ENCODE results near the gene RBM22. TPM values are rescaled to one million over a fixed set of nuclear protein-coding genes. Genes with fewer than 3 reads are reported as not detected.

Gene RBM22
- total RNA-seq (2022; extraction: Qiagen RNA extraction; ENCODE audit: low read depth) = 50.5 to 54.8 TPM (median 53.2 TPM) in 5 replicates

GRCh38 chr5:150700594-150701377, at the start of gene RBM22:
Gene RBM22 (minus strand): TSS chr5:150701062. CDS start chr5:150700985, 77 bp downstream.

GRCh38 chr5:150661086-150661485, 39.8 kb downstream of the RBM22 start, which contains the start of gene MYOZ3:
Gene MYOZ3 (plus strand): TSS chr5:150661251. CDS start chr5:150662942, 1,691 bp downstream.

Other genes starting within 250 kb of the RBM22 start
- 57.1 to 74.3 TPM (median 66.3 TPM) in 5 replicates for gene NDST1, start 192.9 kb downstream of the RBM22 start, total RNA-seq (2022; extraction: Qiagen RNA extraction; ENCODE audit: low read depth)
- gene SYNPO, start 60.4 kb downstream of the RBM22 start, total RNA-seq (2022; extraction: Qiagen RNA extraction; ENCODE audit: low read depth) = 28.1 to 34.7 TPM (median 30.7 TPM) in 5 replicates
- 0.03 to 0.29 TPM (median 0.10 TPM) in 3 of 5 replicates, not detected in the others for gene MYOZ3, start 39.8 kb downstream of the RBM22 start, total RNA-seq (2022; extraction: Qiagen RNA extraction; ENCODE audit: low read depth)
- gene DCTN4, start 58.0 kb upstream of the RBM22 start, total RNA-seq (2022; extraction: Qiagen RNA extraction; ENCODE audit: low read depth) = 18.4 to 21.8 TPM (median 20.2 TPM) in 5 replicates
- gene SMIM3, start 77.7 kb upstream of the RBM22 start, total RNA-seq (2022; extraction: Qiagen RNA extraction; ENCODE audit: low read depth) = 3.6 to 4.5 TPM (median 3.7 TPM) in 5 replicates
- 0.06 to 0.17 TPM (median 0.09 TPM) in 3 of 5 replicates, not detected in the others for gene IRGM, start 145.5 kb upstream of the RBM22 start, total RNA-seq (2022; extraction: Qiagen RNA extraction; ENCODE audit: low read depth)
- gene ZNF300, start 203.9 kb upstream of the RBM22 start, total RNA-seq (2022; extraction: Qiagen RNA extraction; ENCODE audit: low read depth) = 2.9 to 3.2 TPM (median 2.9 TPM) in 5 replicates

Data from A549 treated with DMSO at 1 μM for 4 hours (cell line).